IPS DF 4.7 (cell line): ENCODE measurements around the gene ATP6V1C2.
"Not testable (repeated sequence)": the region's sequence is repeated elsewhere in the genome, so short reads cannot be mapped to it uniquely, and the experiment has no call there.

Source experiments
- DNase-seq: peaks from one replicate; pipeline ENCODE4 v3.0.0-alpha.2; 2013; ENCODE audit warnings: low spot score; ENCODE audit errors: extremely low read depth

Gene ATP6V1C2

GRCh38 chr2:10812362-10813162 lies 91.1 kb downstream of the ATP6V1C2 start, which contains the start of gene PDIA6:
TSS of gene PDIA6 (minus strand) at chr2:10812785. CDS start at chr2:10812696, 89 bp downstream.
- DNase-seq = no peak

DNA sequence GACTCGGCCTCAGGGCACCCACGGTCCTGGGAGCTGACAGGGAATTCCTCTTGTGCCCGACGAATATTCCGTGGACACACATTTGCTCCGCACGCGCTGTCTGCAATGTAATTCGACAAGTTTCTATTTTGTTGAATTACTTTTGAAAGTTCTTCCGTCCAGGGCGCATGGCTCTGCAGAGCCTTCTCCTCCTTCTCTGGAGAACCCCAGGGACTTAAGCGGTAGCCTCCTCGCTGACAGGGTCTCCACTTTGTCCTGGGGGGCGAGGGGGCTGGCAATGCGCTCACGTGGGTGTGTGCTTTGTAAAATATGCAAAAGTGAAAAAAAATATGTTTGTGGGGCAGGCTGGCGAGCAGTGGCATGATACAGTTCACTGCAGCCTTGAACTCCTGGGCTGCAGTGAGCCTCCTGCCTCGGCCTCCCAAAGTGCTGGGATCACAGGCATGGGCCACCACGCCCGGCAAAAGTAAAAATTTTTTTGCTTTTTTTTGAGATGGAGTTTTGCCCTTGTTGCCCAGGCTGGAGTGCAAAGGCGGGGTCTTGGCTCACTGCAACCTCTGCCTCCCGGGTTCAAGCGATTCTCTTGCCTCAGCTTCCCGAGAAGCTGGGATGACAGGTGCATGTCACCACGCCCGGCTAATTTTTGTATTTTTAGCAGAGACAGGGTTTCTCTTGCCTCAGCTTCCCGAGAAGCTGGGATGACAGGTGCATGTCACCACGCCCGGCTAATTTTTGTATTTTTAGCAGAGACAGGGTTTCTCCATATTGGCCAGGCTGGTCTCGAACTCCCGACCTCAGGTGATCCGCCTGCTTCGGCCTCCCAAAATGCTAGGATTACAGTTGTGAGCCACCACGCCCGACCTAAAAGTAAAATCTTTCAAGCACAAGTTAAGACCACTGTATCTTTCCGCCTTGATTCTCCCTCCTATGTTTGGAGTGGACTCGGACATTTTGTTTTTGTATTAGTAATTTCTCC lies 92.0 kb downstream of the ATP6V1C2 start:
- DNase-seq = not testable (repeated sequence)

DNA sequence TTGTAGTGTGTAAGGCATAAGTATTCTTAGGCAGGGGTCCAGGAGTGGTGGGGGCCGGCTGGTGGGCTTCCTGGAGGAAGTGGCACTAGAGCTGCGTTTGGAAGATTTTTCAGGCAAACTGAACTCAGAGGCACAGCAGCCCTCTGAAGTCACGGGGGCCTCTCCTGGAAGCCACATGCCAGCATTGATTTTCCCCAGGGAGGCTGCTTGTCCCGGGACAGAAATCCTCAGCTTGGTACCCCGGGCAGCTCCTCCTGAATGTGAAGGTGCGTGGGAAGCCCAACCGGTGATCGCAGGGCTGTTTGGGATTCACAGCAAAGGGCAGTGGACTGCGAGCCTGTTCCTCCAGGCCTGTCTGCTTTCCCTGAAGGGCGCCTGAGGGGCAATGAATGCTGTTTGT lies 92.7 kb downstream of the ATP6V1C2 start:
- no peak for DNase-seq

DNA sequence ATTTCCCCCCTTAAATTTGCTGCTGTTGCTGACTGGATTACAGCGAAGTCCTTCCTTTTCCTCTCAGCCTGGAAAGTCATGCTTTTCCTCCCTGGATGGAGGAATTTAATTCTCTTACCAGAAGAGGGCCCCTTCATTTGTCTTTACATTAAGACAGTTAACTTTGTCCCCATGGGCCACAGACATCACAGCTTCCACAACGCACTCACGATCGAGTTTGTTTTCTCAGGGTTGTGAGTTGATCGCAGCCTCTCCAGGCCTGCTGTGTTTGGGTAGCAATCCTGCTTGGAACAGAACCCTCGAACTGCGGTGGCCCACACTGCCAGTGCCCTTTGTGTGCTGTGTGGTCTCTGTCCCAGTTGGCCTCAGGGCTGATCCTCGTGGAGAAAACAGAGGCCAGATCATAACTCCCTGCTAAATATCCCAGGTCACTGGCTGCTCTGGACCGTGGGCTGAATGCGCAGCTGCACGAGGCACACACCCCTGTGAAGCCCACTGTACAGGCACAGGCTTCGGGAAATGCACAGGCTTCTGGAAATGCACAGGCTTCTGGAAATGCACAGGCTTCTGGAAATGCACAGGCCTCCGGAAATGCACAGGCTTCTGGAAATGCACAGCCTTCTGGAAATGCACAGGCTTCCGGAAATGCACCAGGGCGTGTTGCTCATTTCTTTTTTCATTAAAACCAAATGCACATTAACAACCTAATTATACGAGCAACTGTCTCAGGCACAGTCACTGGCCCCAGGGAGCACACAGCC lies 93.3 kb downstream of the ATP6V1C2 start:
- DNase-seq = no peak

DNA sequence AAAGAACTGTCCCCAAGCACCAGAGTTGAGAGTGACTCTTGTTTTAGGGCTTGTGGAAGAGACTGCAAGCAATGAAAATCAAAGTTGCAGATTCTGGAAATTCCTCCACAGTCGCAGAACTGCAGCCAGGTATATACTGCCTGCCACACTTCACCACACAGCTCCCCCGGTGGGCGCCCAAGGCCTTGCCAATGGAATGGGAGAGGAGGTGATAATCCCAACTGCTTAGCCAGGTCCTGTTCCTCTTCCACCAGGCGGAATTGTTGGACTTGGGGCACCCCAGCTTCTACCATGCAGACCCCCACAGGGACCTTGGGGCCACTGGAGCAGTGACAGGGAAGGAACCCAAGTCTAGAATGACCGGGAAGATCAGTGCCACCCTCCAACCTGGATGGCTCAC lies 96.0 kb downstream of the ATP6V1C2 start:
- DNase-seq = no peak

- DNase-seq = not testable (repeated sequence)
Observed at GRCh38 chr2:10818305-10818704, 96.9 kb downstream of the ATP6V1C2 start.

DNA sequence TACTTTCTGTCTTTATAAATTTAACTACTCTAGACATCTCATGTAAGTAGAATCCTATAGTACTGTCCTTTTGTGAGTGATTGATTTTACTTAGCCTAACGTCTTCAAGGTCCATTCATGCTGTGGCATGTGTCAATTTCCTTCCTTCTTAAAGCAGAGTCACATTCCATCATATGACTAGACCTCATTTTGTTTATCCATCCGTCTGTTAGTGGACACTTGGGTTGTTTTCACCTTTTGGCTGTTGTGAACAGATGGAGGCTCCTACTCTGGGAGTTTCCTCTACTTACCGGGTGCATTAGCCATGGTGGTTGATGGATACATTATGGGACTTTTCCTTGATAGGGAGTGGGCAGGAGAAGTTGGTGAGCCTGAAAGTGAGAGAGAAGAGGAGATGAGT lies 97.6 kb downstream of the ATP6V1C2 start:
- DNase-seq = no peak

DNA sequence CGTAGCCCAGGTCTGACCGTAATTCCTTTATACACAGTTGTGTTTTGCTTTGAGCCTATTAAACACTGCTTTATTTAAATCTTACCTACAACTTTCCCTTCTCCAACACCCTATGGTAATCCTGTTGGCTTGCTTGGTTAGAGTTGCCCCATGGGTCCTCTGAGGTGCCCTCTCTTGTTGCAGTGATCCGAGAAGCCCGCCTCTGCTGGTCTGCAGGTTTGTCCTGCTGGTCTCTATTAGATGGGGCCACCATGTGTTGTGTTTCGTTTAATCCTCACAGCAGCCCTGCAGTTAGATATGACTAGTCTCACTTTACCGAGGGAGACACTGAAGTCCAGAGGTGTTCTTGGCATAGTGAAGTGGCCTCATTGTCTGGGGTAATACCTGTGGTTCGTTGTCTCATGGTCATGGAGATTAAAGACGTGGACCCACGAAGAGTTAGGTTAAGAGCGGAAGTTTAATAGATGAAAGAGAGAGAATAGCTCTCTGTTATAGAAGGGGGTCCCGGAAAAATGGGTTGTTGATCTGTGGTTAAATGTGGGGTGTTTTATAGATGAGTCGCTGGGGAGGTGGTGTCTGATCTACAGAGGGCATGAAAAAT lies 98.4 kb downstream of the ATP6V1C2 start:
- DNase-seq = no peak

- DNase-seq = no peak
Observed at GRCh38 chr2:10820562-10820961, 99.1 kb downstream of the ATP6V1C2 start.

- no peak for DNase-seq
Observed at GRCh38 chr2:10820978-10821695, 99.7 kb downstream of the ATP6V1C2 start.

DNA sequence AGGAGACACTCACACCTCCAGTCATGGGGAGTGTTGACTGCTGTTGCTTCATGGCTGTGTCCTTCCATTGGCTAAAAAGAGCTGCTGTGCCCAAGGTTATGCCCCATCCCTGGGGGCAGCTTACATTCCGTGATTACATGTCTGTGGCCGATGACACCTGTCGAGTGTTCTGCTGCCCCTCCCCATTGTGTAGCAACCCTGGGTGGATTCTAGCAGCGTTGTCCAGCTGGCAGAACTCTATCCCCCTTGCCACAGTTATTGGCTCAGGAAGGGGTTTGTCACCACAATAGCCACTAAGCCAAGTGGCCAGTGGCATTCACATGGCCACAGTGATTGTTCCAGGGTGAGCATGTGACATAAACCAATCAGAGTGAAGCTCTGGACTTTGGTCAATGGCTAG lies 102.8 kb downstream of the ATP6V1C2 start:
- DNase-seq = no peak

- DNase-seq = no peak
Observed at GRCh38 chr2:10826026-10826425, 104.6 kb downstream of the ATP6V1C2 start.

DNA sequence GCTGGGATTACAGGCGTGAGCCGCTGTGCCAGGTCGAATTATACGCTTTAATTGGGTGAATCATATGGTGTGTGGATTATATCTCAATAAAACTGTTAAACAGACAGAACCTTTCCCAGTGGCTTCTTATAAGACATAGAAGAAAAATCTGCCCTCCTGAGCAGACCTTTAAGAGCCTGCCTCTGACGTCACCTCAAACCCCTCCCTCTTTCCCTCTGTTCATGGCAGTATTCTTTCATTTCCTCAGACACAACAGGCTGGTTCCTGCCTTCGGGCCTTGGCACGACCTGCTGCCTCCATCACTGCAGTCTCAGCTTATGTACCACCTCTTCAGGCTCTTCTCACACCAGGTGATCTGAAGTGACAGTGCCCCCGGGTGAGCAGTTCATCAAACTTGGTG lies 105.2 kb downstream of the ATP6V1C2 start:
- DNase-seq = no peak

- no peak for DNase-seq
Observed at GRCh38 chr2:10828346-10828745, 106.9 kb downstream of the ATP6V1C2 start.

DNA sequence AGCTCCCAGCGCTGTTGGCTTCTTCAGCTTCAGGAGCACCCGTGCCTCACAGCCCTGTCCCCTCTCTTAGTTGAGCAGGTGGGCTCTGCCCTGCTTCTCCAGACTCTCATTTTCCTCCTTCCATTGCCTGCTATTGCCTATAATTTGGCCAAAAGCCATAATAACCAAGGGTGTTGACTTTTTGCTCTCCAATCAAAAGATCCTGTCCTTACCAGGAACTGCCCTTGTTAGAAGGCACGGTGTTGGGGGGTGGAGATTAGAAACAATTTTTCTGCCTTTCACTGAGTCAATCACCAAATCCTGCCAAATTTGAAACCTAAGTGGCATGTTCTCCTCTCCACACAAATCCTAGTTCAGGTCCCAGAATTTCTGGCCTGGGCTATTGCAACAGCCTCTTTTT lies 107.9 kb downstream of the ATP6V1C2 start:
- DNase-seq = no peak

- DNase-seq = no peak
Observed at GRCh38 chr2:10830203-10830602, 108.8 kb downstream of the ATP6V1C2 start.

GRCh38 chr2:10830641-10831399 lies 109.4 kb downstream of the ATP6V1C2 start:
- no peak for DNase-seq

DNA sequence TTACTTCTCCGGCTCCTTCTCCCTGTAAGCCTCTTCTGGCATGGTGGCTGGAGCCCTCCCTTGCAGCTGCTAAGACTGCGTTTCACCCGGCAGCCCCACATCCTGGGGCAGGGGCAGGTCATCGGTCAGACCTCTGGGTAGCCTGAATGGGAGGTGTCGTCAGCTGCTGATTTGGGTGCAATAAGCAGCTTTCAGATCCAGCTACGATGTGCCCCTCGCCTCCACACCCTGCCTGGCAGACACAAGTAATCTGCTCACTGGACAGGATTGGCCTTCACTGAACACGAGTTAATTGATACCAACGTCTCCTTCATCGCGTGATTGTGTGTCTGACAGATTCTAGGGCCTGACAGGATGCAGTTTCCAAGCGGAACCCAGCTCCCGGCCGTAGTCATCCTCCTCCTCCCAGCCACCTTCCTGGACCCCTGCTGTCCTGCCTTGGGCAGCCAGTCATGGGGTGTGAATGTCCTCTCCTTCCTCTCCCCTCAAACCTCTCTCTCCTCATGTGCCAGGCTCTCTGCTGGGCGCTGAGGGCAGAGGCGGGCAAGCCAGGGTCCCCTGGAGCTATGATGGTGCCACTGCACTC lies 110.1 kb downstream of the ATP6V1C2 start:
- DNase-seq = no peak

GRCh38 chr2:10832203-10832936 lies 110.9 kb downstream of the ATP6V1C2 start:
- DNase-seq = no peak
